Left ventricle myocardium inferior (tissue), 1 donor: Measurements from ENCODE around the gene FNDC11. TPM values are rescaled to one million over a fixed set of nuclear protein-coding genes. Genes with fewer than 3 reads are reported as not detected.
A peak's percentile ranks its signal among the peaks of the same experiment; 100 is the strongest.

Experiments used
- DNase-seq: peaks from one replicate; pipeline ENCODE4 v3.0.0-alpha.2; 2020
- H3K27ac ChIP-seq: fragments of 200-600 bp; replicated peaks from 2 replicates; pipeline ENCODE4 v1.8.0; 2021
- H3K27me3 ChIP-seq: fragments of 200-600 bp; 2 replicates; pipeline ENCODE4 v1.8.0; 2021; ENCODE audit warnings: low read depth
- H3K36me3 ChIP-seq: fragments of 200-600 bp; 2 replicates; pipeline ENCODE4 v1.8.0; 2021
- H3K4me1 ChIP-seq: fragments of 200-600 bp; 2 replicates; pipeline ENCODE4 v1.8.0; 2021
- H3K4me3 ChIP-seq: fragments of 200-600 bp; 2 replicates; pipeline ENCODE4 v1.8.0; 2021; ENCODE audit warnings: mild to moderate bottlenecking, moderate library complexity
- H3K9me3 ChIP-seq: fragments of 200-600 bp; replicated peaks from 2 replicates; pipeline ENCODE4 v1.8.0; 2021
- intact Hi-C: fragments of 100-400 bp; cut with micrococcal nuclease; formaldehyde crosslinking; loops from one replicate; pipeline ENCODE4 v1.11.0; 2022
- total RNA-seq: library from RNA; stranded (reverse); fragmentation: NEBNext Ultra II Directional; extraction: Animal tissue kit (Norgen Biotek cat#: 25700); gene quantifications from one replicate; pipeline ENCODE4 v1.2.1, GENCODE V29; 2021
- TF ChIP-seq, protein P1 (sequence below): fragments of 200-600 bp; IDR thresholded peaks from 2 replicates; pipeline ENCODE4 v1.8.0; 2021; ENCODE audit warnings: antibody characterized with exemption, mild to moderate bottlenecking, borderline replicate concordance
- donor health status: DM: no; HTN: yes; CAD: no; lungs with severe emphysema.

The FNDC11 gene
- total RNA-seq, 1 donor from 2014 or later: 0.14 TPM

DNA sequence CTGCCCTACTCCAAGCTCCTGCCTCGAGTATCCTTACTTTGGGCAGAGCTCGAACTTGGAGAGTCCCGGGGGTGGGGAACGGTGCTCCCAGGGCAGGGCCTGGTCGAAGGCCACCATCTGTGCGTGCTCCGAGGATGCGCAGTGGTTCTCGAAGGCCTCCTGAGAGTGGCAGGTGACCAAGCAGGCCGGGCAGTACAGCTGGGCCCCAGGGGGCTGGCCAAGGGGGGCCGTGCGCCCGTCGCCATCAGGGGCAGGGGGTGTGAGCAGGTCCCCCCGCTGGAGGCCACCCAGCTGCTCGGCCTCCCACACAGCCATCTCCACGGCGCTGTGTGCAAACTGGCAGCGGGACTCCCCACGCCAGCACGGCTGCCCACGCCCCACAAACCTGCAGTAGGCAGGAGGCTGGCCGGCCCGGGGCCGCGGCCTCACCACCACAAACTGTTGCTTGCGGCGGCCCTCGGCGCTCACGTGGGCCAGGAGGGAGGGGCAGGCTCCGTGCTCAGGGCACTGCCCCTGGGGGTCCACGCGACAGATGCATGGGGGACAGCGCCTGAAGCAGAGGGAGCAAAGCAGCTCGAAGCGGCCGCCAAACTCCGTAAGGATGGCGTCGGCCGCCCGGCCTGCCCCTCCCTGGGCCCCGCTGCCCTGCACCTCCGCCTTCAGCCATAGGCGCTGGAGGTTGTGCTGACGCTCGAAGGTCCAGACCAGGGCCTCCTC lies 18.3 kb downstream of the FNDC11 start:
- no peaks in the 10 kb centered on the region for H3K27me3 ChIP-seq
- peaks cover 14% of the 10 kb centered on the region for H3K36me3 ChIP-seq
- TF ChIP-seq, protein P1, sequence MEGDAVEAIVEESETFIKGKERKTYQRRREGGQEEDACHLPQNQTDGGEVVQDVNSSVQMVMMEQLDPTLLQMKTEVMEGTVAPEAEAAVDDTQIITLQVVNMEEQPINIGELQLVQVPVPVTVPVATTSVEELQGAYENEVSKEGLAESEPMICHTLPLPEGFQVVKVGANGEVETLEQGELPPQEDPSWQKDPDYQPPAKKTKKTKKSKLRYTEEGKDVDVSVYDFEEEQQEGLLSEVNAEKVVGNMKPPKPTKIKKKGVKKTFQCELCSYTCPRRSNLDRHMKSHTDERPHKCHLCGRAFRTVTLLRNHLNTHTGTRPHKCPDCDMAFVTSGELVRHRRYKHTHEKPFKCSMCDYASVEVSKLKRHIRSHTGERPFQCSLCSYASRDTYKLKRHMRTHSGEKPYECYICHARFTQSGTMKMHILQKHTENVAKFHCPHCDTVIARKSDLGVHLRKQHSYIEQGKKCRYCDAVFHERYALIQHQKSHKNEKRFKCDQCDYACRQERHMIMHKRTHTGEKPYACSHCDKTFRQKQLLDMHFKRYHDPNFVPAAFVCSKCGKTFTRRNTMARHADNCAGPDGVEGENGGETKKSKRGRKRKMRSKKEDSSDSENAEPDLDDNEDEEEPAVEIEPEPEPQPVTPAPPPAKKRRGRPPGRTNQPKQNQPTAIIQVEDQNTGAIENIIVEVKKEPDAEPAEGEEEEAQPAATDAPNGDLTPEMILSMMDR: no peak
- peak overlapping the region; percentile 90 for H3K27ac ChIP-seq
- peaks cover 36% of the 10 kb centered on the region for H3K4me1 ChIP-seq
- no peaks in the 10 kb centered on the region for H3K9me3 ChIP-seq
- no peak for DNase-seq
- H3K4me3 ChIP-seq: no peak overlapping the region
- intact Hi-C loops: no loop called here

DNA sequence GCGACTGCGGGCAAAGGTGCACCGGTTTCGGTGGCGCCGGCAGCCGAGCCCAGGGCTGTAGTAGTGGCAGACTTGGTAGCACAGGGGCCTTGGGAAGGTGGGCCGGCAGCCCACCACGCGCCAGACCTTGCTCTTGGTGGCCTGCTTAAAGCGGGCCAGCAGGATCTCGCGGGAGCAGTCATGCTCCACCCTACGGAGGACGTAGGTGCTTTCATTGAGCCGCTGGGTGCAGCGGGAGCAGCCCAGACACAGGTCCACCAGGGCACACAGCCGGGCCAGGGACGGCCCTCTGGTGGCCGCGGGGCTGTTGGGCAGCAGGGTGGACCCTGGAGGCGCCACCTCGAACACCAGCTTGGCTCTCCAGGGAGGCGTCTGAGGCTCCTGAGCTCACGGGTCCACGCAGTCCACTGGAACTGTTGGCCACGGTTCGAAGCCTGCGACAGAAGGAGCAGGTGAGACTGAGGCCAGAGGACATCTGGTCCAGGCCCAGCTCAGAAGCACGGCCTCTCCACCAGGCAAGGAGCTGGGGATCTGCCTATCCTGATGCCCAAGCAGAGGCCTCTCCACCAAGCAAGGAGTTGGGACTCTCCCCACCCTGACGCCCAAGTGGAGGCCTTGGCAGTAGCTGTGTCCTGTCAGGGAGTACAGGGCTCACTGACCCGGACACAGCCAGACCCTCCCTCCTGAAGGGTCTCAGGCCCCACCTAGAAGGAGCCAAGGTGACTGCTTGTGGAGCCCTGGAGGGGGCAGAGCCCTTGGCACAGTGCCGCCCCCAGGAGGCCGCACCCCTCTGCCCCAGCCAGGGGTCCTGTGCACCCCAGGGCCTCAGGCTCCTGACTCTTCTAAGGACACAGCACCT lies 19.1 kb downstream of the FNDC11 start:
- H3K4me1 ChIP-seq: peaks cover 42% of the 10 kb centered on the region
- H3K4me3 ChIP-seq: peak overlapping the region; percentile 91
- peaks cover 11% of the 10 kb centered on the region for H3K36me3 ChIP-seq
- intact Hi-C loops: no loop called here
- no peaks in the 10 kb centered on the region for H3K9me3 ChIP-seq
- DNase-seq: no peak
- peak overlapping the region; percentile 90 for H3K27ac ChIP-seq
- H3K27me3 ChIP-seq: no peaks in the 10 kb centered on the region
- TF ChIP-seq, protein P1: no peak

DNA sequence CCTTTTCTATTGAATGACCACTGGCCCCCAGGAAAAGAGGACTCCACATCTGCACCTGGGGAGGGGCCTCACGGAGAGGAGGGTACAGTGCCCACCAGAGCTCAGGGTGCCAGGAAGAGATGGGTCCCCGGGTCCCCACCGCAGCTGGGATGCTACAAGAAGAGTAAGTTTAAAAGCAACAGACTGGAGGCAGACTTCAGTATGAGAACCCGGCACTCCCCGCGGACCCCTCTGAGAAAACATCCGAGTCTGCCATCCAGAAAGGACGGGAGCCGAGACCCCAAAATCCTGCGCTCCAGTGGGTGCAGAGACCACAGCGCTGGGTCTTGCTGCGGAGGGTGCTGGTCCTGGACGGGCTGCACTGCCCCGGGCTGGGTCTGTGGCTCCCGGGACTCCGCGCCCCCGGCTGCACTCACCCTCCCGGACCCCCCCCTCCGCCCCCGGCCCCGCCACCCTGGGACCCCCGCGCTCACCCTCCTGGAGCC lies 19.7 kb downstream of the FNDC11 start:
- intact Hi-C loops: no loop called here
- peaks cover 42% of the 10 kb centered on the region for H3K4me1 ChIP-seq
- H3K4me3 ChIP-seq: peak overlapping the region; percentile 91
- TF ChIP-seq, protein P1: no peak
- H3K9me3 ChIP-seq: no peaks in the 10 kb centered on the region
- no peaks in the 10 kb centered on the region for H3K27me3 ChIP-seq
- DNase-seq: no peak
- peaks cover 11% of the 10 kb centered on the region for H3K36me3 ChIP-seq
- H3K27ac ChIP-seq: peak overlapping the region; percentile 90

DNA sequence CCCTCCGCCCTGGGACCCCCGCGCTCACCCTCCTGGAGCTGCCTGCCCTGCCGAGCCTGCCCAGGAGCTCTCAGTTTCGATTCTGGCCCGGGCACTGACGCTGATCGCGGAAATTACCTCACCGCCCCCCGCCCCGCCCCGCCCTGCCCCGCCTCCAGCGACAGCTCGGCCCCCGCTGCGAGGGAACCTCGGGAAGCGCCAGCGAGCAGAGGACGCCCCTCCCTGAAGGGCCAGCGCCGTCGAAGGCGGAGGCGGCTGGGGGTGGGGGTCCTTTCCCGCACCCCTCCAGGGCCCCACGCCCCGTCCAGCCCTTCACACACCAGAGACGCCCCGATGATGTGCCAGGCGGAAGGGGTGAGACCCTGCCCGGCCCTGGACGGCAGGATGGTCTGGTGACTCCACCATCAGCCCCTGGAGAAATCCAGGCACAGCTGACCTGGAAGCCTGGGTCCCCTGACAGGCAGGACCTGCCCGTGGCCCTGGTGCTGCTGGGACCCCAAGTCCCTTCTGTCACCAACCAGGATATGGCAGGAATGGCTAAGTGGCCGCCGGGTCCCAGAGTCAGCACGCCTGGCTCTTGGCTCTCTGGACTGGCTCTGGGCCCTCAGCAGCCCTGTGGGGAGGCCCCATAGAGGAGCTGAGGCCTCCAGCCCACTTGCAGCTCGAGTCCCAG lies 20.3 kb downstream of the FNDC11 start, which contains the start of gene HELZ2:
Gene HELZ2 (minus strand): TSS at position 84 of the 673 bp plus-strand sequence. CDS start 1,854 bp downstream, outside the sequence.
- Histone ChIP-seq H3K27ac (peak within 1 kb of the TSS; percentile 90), H3K9me3 (no peaks in the 10 kb centered on the region), H3K36me3 (peaks cover 11% of the 10 kb centered on the region), H3K4me1 (peaks cover 42% of the 10 kb centered on the region), H3K27me3 (no peaks in the 10 kb centered on the region), H3K4me3 (peak within 1 kb of the TSS; percentile 91)
- DNase-seq: peak; percentile 82
- TF ChIP-seq, protein P1: no peak
- intact Hi-C loops: no loop called here
